Endodermal cell (in vitro differentiated cells): ENCODE data around the gene CNGB1. TPM values are rescaled to one million over a fixed set of nuclear protein-coding genes. Genes with fewer than 3 reads are reported as not detected.

Experiments used
- DNase-seq: peaks from one replicate; pipeline ENCODE4 v3.0.0-alpha.2; 2017
- H3K27ac ChIP-seq: 2 replicates; pipeline ENCODE4 v1.5.1; 2013; ENCODE audit warnings: mild to moderate bottlenecking, low read depth, low read length, moderate library complexity
- H3K27me3 ChIP-seq: 2 replicates; pipeline ENCODE4 v1.6.1; 2013; ENCODE audit warnings: mild to moderate bottlenecking, low read length, moderate library complexity; ENCODE audit not compliant: insufficient read depth, control insufficient read depth, poor library complexity, severe bottlenecking
- H3K36me3 ChIP-seq: 2 replicates; pipeline ENCODE4 v1.7.0; 2013; ENCODE audit warnings: mild to moderate bottlenecking, low read length, moderate library complexity; ENCODE audit not compliant: control insufficient read depth, insufficient read depth
- H3K4me1 ChIP-seq: one replicate; pipeline ENCODE4 v1.7.0; 2013; ENCODE audit warnings: low read length; ENCODE audit not compliant: control insufficient read depth, insufficient read depth
- H3K4me3 ChIP-seq: 2 replicates; pipeline ENCODE4 v1.5.1; 2013; ENCODE audit warnings: mild to moderate bottlenecking, low read length, moderate library complexity
- H3K9ac ChIP-seq: 2 replicates; pipeline ENCODE4 v1.6.1; 2013; ENCODE audit warnings: mild to moderate bottlenecking, low read length, moderate library complexity; ENCODE audit not compliant: poor library complexity, severe bottlenecking; ENCODE audit errors: extremely low read depth
- H3K9me3 ChIP-seq: 2 replicates; pipeline ENCODE4 v1.6.1; 2013; ENCODE audit warnings: mild to moderate bottlenecking, low read length, moderate library complexity; ENCODE audit not compliant: control insufficient read depth
- H3K27ac Mint-ChIP-seq: 2 replicates; pipeline ENCODE4 v1.8.0; 2020; ENCODE audit warnings: mixed read lengths
- H3K27me3 Mint-ChIP-seq: 2 replicates; pipeline ENCODE4 v1.8.0; 2021; ENCODE audit warnings: mild to moderate bottlenecking, mixed read lengths; ENCODE audit not compliant: insufficient read depth
- H3K36me3 Mint-ChIP-seq: 2 replicates; pipeline ENCODE4 v1.8.0; 2020; ENCODE audit warnings: low read depth, mixed read lengths
- H3K4me1 Mint-ChIP-seq: 2 replicates; pipeline ENCODE4 v1.8.0; 2020; ENCODE audit warnings: mixed read lengths
- H3K4me3 Mint-ChIP-seq: 2 replicates; pipeline ENCODE4 v1.8.0; 2020; ENCODE audit warnings: mild to moderate bottlenecking, moderate library complexity, mixed read lengths
- H3K9me3 Mint-ChIP-seq: 2 replicates; pipeline ENCODE4 v1.8.0; 2020; ENCODE audit warnings: mild to moderate bottlenecking, mixed read lengths
- CTCF ChIP-seq: fragments of 200-600 bp; sonication (generic); conservative IDR thresholded peaks from 2 replicates; pipeline ENCODE4 v1.5.0; 2021; ENCODE audit warnings: antibody characterized with exemption, mild to moderate bottlenecking
- WGBS, 2 experiments: methylation state at CpG; one replicate each; pipeline versions ENCODE4 v1.1.5 to v1.1.7; 2013; ENCODE audit warnings: missing lambda C conversion rate in 2 of 2, mixed read lengths in 1 of 2; ENCODE audit not compliant: insufficient coverage in 1 of 2, insufficient read length in 1 of 2; 5-methylcytosine and 5-hydroxymethylcytosine counted together
- total RNA-seq, 2 donors: library from RNA; stranded (reverse); fragmentation: NEBNext Ultra II Directional in 1 of 2; extraction: Animal tissue kit (Norgen Biotek cat#: 25700) in 1 of 2; gene quantifications; 2 replicates in 1 of 2; 3 replicates in 1 of 2; pipeline ENCODE4 v1.2.1, GENCODE V29; 2021

Gene CNGB1
- total RNA-seq, 2 donors from 2014 or later: 0.29 to 0.60 TPM

- Mint-ChIP-seq H3K4me1 (no peaks in the 10 kb centered on the region), H3K27ac (no peak overlapping the region), H3K9me3 (peaks cover 3% of the 10 kb centered on the region), H3K4me3 (no peak overlapping the region), H3K27me3 (no peaks in the 10 kb centered on the region), H3K36me3 (no peaks in the 10 kb centered on the region)
- Histone ChIP-seq H3K4me1 (no peaks in the 10 kb centered on the region), H3K27me3 (no peaks in the 10 kb centered on the region), H3K9me3 (no peaks in the 10 kb centered on the region), H3K4me3 (no peak overlapping the region), H3K36me3 (no peaks in the 10 kb centered on the region), H3K27ac (no peak overlapping the region), H3K9ac (no peak overlapping the region)
- TF ChIP-seq CTCF: no peak
- no peak for DNase-seq
- WGBS, 2 experiments: 95 to 100% methylated on average over 2 of the region's 2 CpGs
Measured at GRCh38 chr16:57926041-57926440, 44.9 kb downstream of the CNGB1 start.

- H3K4me3 ChIP-seq: no peak overlapping the region
- H3K9ac ChIP-seq: no peak overlapping the region
- H3K27me3 ChIP-seq: no peaks in the 10 kb centered on the region
- H3K9me3 Mint-ChIP-seq: peaks cover 3% of the 10 kb centered on the region
- H3K4me1 Mint-ChIP-seq: no peaks in the 10 kb centered on the region
- no peak overlapping the region for H3K4me3 Mint-ChIP-seq
- H3K27ac ChIP-seq: no peak overlapping the region
- 42 to 77% methylated on average over 2 to 3 of the region's 3 CpGs for WGBS, 2 experiments
- no peaks in the 10 kb centered on the region for H3K27me3 Mint-ChIP-seq
- no peaks in the 10 kb centered on the region for H3K36me3 ChIP-seq
- no peak for TF ChIP-seq CTCF
- no peaks in the 10 kb centered on the region for H3K36me3 Mint-ChIP-seq
- DNase-seq: no peak
- H3K4me1 ChIP-seq: no peaks in the 10 kb centered on the region
- H3K9me3 ChIP-seq: no peaks in the 10 kb centered on the region
- H3K27ac Mint-ChIP-seq: no peak overlapping the region
Measured at GRCh38 chr16:57925310-57925709, 45.6 kb downstream of the CNGB1 start.

GRCh38 chr16:57924514-57924913 is 46.4 kb downstream of the CNGB1 start:
- Mint-ChIP-seq H3K27ac (no peak overlapping the region), H3K36me3 (no peaks in the 10 kb centered on the region), H3K9me3 (peaks cover 1% of the 10 kb centered on the region), H3K4me3 (no peak overlapping the region), H3K4me1 (no peaks in the 10 kb centered on the region), H3K27me3 (no peaks in the 10 kb centered on the region)
- no peak overlapping the region for H3K27ac ChIP-seq
- H3K9ac ChIP-seq: no peak overlapping the region
- no peaks in the 10 kb centered on the region for H3K27me3 ChIP-seq
- no peaks in the 10 kb centered on the region for H3K4me1 ChIP-seq
- DNase-seq: no peak
- no peaks in the 10 kb centered on the region for H3K9me3 ChIP-seq
- no peak overlapping the region for H3K4me3 ChIP-seq
- no peaks in the 10 kb centered on the region for H3K36me3 ChIP-seq
- 86 to 95% methylated on average over 4 to 6 of the region's 6 CpGs for WGBS, 2 experiments
- no peak for TF ChIP-seq CTCF
